Measurements from ENCODE around the gene HK1. TPM values are rescaled to one million over a fixed set of nuclear protein-coding genes. Genes with fewer than 3 reads are reported as not detected.

The HK1 gene
- total RNA-seq, 1 experiment from 2014 or later: 219 TPM

DNA sequence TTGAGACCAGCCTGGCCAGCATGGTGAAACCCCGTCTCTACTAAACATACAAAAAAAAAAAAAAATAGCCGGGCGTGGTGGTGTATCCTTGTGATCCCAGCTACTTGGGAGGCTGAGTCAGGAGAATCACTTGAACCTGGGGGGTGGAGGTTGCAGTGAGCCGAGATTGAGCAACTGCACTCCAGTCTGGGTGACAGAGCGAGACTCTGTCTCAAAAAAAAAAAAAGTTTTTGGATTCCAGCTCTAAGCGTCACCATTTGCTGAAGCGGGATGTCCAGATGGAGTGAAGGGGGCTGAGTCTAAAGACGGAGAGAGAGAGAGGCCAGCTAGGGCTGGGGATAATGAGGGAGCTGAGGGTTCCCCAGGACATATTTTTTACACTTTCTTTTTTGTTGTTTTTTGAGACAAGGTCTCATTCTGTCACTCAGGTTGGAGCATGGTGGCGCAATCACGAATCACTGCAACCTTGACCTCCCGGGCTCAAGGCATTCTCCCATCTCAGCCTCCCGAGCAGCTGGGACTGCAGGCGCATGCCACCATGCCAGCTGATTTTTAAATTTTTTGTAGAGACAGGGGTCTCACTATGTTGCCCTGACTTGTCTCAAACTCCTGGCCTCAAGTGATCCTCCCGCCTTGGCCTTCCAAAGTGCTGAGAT lies 9.4 kb upstream of the HK1 start (continued):
- TF ChIP-seq, protein P1, sequence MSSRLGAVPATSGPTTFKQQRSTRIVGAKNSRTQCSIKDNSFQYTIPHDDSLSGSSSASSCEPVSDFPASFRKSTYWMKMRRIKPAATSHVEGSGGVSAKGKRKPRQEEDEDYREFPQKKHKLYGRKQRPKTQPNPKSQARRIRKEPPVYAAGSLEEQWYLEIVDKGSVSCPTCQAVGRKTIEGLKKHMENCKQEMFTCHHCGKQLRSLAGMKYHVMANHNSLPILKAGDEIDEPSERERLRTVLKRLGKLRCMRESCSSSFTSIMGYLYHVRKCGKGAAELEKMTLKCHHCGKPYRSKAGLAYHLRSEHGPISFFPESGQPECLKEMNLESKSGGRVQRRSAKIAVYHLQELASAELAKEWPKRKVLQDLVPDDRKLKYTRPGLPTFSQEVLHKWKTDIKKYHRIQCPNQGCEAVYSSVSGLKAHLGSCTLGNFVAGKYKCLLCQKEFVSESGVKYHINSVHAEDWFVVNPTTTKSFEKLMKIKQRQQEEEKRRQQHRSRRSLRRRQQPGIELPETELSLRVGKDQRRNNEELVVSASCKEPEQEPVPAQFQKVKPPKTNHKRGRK (CRISPR knock-in tag; IDR thresholded peaks at IDR 0.05; ENCODE audit: borderline replicate concordance): no peak
- TF ChIP-seq, protein P2, sequence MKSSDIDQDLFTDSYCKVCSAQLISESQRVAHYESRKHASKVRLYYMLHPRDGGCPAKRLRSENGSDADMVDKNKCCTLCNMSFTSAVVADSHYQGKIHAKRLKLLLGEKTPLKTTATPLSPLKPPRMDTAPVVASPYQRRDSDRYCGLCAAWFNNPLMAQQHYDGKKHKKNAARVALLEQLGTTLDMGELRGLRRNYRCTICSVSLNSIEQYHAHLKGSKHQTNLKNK (CRISPR knock-in tag; IDR thresholded peaks at IDR 0.05): no peak
- no peak for TF ChIP-seq ZNF263 (CRISPR knock-in tag; IDR thresholded peaks at IDR 0.05; ENCODE audit: low read depth)
- TF ChIP-seq, protein P3, sequence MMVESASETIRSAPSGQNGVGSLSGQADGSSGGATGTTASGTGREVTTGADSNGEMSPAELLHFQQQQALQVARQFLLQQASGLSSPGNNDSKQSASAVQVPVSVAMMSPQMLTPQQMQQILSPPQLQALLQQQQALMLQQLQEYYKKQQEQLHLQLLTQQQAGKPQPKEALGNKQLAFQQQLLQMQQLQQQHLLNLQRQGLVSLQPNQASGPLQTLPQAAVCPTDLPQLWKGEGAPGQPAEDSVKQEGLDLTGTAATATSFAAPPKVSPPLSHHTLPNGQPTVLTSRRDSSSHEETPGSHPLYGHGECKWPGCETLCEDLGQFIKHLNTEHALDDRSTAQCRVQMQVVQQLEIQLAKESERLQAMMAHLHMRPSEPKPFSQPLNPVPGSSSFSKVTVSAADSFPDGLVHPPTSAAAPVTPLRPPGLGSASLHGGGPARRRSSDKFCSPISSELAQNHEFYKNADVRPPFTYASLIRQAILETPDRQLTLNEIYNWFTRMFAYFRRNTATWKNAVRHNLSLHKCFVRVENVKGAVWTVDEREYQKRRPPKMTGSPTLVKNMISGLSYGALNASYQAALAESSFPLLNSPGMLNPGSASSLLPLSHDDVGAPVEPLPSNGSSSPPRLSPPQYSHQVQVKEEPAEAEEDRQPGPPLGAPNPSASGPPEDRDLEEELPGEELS (CRISPR knock-in tag; IDR thresholded peaks at IDR 0.05): no peak
- no peak for TF ChIP-seq ZNF232 (CRISPR knock-in tag; IDR thresholded peaks at IDR 0.05)
- TF ChIP-seq, protein P4, sequence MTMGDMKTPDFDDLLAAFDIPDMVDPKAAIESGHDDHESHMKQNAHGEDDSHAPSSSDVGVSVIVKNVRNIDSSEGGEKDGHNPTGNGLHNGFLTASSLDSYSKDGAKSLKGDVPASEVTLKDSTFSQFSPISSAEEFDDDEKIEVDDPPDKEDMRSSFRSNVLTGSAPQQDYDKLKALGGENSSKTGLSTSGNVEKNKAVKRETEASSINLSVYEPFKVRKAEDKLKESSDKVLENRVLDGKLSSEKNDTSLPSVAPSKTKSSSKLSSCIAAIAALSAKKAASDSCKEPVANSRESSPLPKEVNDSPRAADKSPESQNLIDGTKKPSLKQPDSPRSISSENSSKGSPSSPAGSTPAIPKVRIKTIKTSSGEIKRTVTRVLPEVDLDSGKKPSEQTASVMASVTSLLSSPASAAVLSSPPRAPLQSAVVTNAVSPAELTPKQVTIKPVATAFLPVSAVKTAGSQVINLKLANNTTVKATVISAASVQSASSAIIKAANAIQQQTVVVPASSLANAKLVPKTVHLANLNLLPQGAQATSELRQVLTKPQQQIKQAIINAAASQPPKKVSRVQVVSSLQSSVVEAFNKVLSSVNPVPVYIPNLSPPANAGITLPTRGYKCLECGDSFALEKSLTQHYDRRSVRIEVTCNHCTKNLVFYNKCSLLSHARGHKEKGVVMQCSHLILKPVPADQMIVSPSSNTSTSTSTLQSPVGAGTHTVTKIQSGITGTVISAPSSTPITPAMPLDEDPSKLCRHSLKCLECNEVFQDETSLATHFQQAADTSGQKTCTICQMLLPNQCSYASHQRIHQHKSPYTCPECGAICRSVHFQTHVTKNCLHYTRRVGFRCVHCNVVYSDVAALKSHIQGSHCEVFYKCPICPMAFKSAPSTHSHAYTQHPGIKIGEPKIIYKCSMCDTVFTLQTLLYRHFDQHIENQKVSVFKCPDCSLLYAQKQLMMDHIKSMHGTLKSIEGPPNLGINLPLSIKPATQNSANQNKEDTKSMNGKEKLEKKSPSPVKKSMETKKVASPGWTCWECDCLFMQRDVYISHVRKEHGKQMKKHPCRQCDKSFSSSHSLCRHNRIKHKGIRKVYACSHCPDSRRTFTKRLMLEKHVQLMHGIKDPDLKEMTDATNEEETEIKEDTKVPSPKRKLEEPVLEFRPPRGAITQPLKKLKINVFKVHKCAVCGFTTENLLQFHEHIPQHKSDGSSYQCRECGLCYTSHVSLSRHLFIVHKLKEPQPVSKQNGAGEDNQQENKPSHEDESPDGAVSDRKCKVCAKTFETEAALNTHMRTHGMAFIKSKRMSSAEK (CRISPR knock-in tag; IDR thresholded peaks at IDR 0.05; ENCODE audit: borderline replicate concordance): no peak
- no peak for TF ChIP-seq NFYB (CRISPR knock-in tag; conservative IDR thresholded peaks at IDR 0.05; ENCODE audit: low read depth)
- no peak for TF ChIP-seq ZNF121 (CRISPR knock-in tag; IDR thresholded peaks at IDR 0.05)
- TF ChIP-seq, protein P5, sequence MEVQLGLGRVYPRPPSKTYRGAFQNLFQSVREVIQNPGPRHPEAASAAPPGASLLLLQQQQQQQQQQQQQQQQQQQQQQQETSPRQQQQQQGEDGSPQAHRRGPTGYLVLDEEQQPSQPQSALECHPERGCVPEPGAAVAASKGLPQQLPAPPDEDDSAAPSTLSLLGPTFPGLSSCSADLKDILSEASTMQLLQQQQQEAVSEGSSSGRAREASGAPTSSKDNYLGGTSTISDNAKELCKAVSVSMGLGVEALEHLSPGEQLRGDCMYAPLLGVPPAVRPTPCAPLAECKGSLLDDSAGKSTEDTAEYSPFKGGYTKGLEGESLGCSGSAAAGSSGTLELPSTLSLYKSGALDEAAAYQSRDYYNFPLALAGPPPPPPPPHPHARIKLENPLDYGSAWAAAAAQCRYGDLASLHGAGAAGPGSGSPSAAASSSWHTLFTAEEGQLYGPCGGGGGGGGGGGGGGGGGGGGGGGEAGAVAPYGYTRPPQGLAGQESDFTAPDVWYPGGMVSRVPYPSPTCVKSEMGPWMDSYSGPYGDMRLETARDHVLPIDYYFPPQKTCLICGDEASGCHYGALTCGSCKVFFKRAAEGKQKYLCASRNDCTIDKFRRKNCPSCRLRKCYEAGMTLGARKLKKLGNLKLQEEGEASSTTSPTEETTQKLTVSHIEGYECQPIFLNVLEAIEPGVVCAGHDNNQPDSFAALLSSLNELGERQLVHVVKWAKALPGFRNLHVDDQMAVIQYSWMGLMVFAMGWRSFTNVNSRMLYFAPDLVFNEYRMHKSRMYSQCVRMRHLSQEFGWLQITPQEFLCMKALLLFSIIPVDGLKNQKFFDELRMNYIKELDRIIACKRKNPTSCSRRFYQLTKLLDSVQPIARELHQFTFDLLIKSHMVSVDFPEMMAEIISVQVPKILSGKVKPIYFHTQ (CRISPR knock-in tag; IDR thresholded peaks at IDR 0.05): no peak
- no peak for TF ChIP-seq SMAD3 (CRISPR knock-in tag; IDR thresholded peaks at IDR 0.05; ENCODE audit: borderline replicate concordance)

DNA sequence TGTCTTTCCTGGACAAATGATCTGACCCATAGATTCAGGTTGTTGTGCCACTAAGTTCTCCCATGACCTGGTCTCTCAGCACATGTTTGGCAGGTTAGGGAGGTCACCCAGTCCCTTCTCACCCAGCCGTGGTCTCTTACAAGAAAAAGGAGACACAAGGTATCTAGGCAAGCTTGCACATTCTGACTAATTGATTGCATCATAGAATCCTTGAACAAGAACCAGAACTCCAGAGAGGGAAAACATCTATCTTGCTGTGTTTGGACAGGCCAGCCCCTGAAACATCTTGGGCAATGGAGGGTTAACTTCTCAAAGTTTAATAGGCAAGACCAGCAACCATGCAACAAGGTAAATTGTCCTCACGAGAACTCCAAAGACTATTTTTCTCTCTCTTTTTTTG lies 8.5 kb upstream of the HK1 start:
- Mint-ChIP-seq H3K4me1 (peaks cover 4% of the 10 kb centered on the region), H3K4me3 (no peak overlapping the region)
- CTCF ChIA-PET: no interaction called here

More for the DNA sequence above, 8.5 kb upstream of the HK1 start:
- DNase-seq (ENCODE audit: low spot score): no peak
- POLR2A ChIA-PET: interaction anchor here (0.7 kb wide), 1 partner anchor 31 kb away, joined by 3 read pairs; no protein-coding TSS in a partner anchor
- H3K27me3 Mint-ChIP-seq (ENCODE audit: low read depth): no peaks in the 10 kb centered on the region
- no peaks in the 10 kb centered on the region for H3K36me3 Mint-ChIP-seq
- TF ChIP-seq, protein P6, sequence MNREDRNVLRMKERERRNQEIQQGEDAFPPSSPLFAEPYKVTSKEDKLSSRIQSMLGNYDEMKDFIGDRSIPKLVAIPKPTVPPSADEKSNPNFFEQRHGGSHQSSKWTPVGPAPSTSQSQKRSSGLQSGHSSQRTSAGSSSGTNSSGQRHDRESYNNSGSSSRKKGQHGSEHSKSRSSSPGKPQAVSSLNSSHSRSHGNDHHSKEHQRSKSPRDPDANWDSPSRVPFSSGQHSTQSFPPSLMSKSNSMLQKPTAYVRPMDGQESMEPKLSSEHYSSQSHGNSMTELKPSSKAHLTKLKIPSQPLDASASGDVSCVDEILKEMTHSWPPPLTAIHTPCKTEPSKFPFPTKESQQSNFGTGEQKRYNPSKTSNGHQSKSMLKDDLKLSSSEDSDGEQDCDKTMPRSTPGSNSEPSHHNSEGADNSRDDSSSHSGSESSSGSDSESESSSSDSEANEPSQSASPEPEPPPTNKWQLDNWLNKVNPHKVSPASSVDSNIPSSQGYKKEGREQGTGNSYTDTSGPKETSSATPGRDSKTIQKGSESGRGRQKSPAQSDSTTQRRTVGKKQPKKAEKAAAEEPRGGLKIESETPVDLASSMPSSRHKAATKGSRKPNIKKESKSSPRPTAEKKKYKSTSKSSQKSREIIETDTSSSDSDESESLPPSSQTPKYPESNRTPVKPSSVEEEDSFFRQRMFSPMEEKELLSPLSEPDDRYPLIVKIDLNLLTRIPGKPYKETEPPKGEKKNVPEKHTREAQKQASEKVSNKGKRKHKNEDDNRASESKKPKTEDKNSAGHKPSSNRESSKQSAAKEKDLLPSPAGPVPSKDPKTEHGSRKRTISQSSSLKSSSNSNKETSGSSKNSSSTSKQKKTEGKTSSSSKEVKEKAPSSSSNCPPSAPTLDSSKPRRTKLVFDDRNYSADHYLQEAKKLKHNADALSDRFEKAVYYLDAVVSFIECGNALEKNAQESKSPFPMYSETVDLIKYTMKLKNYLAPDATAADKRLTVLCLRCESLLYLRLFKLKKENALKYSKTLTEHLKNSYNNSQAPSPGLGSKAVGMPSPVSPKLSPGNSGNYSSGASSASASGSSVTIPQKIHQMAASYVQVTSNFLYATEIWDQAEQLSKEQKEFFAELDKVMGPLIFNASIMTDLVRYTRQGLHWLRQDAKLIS (CRISPR knock-in tag; IDR thresholded peaks at IDR 0.05; ENCODE audit: borderline replicate concordance): no peak
- TF ChIP-seq NFATC4 (CRISPR knock-in tag; IDR thresholded peaks at IDR 0.05) (no peak), FOXK1 (CRISPR knock-in tag; IDR thresholded peaks at IDR 0.05) (no peak), TP53 (CRISPR knock-in tag; IDR thresholded peaks at IDR 0.05) (no peak), FOXJ3 (CRISPR knock-in tag; IDR thresholded peaks at IDR 0.05; ENCODE audit: borderline replicate concordance) (no peak), SMAD4 (CRISPR knock-in tag; IDR thresholded peaks at IDR 0.05) (no peak)
- TF ChIP-seq, protein P7, sequence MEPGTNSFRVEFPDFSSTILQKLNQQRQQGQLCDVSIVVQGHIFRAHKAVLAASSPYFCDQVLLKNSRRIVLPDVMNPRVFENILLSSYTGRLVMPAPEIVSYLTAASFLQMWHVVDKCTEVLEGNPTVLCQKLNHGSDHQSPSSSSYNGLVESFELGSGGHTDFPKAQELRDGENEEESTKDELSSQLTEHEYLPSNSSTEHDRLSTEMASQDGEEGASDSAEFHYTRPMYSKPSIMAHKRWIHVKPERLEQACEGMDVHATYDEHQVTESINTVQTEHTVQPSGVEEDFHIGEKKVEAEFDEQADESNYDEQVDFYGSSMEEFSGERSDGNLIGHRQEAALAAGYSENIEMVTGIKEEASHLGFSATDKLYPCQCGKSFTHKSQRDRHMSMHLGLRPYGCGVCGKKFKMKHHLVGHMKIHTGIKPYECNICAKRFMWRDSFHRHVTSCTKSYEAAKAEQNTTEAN (CRISPR knock-in tag; IDR thresholded peaks at IDR 0.05): no peak
- no peaks in the 10 kb centered on the region for H3K9me3 Mint-ChIP-seq
- H3K27ac Mint-ChIP-seq: no peak overlapping the region
- ATAC-seq: no peak
